Cerebellar cortex (tissue), 1 donor: Measurements from ENCODE around the gene BCAS1.

Experiments used
- DNase-seq: peaks from one replicate; pipeline ENCODE4 v3.0.0-alpha.2; 2015; ENCODE audit warnings: low spot score

Gene BCAS1

GRCh38 chr20:54076259-54076658 is 5.9 kb upstream of the BCAS1 start:
- DNase-seq: no peak

GRCh38 chr20:54075322-54075721 is 4.9 kb upstream of the BCAS1 start:
- no peak for DNase-seq

DNA sequence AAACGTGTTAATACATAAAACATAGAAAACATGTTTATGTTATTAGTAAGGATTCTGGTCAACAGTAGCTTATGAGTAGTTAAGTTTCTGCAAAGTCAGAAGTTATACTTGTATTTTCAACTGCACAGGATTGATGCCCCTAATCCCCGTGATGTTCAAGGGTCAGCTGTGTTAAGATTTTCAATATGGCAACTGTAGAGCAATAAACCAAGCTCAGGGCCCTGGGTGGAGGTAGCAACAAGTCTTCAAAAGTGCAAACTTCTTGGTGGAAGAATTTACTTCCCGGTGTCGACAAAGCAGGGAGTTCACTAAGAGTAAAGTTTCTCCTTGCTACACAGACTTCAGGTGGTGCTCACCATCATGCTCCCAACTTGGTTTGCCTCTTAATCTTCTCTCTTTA is 4.1 kb upstream of the BCAS1 start:
- no peak for DNase-seq

DNA sequence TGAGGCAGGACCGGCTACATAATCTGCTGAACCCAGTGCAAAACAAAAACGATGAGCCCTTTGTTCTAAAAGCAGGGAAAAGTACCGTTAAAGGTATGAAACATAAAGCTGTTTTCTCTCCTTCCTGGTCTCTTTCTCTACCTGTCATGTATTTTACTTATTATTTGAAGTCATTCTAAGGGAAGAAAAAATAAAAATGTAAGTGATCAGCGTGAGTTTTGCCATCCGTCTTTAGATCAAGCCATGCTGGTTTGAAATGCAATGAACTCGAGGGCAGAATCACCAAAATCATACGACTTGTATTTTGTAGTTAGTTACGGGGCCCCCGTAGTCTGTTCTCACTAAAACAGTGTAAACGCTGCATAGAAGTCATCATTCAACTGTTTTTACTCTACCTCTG is 2.9 kb upstream of the BCAS1 start:
- no peak for DNase-seq

- DNase-seq: no peak
These were observed 858 bp downstream of the BCAS1 start for GRCh38 chr20:54069501-54069971.

DNA sequence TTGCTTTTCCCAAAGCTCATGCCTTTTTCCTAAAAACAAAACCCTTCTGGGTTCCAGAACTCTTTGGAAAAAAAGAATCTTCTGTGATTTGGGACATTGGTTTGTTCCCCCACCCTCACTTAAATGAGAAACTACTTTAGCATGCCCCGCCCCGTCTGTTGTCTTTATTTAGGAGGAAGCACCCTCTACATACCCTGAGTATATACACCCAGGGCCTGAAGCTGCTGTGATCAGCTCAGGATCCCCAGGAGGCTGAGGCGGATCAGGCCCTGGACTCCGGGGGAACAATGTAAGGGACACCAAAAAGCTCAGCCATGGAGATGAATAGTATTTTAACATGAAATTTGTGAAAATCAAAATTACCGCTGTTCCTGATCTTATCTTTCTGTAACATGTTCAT is 1.4 kb downstream of the BCAS1 start:
- no peak for DNase-seq

GRCh38 chr20:54068495-54068894 is 1.9 kb downstream of the BCAS1 start:
- DNase-seq: no peak

- DNase-seq: no peak
These were observed 2.7 kb downstream of the BCAS1 start for GRCh38 chr20:54067606-54068174.

GRCh38 chr20:54065601-54066038 is 4.8 kb downstream of the BCAS1 start:
- DNase-seq: no peak

- DNase-seq: no peak
These were observed 5.5 kb downstream of the BCAS1 start for GRCh38 chr20:54064939-54065338.

DNA sequence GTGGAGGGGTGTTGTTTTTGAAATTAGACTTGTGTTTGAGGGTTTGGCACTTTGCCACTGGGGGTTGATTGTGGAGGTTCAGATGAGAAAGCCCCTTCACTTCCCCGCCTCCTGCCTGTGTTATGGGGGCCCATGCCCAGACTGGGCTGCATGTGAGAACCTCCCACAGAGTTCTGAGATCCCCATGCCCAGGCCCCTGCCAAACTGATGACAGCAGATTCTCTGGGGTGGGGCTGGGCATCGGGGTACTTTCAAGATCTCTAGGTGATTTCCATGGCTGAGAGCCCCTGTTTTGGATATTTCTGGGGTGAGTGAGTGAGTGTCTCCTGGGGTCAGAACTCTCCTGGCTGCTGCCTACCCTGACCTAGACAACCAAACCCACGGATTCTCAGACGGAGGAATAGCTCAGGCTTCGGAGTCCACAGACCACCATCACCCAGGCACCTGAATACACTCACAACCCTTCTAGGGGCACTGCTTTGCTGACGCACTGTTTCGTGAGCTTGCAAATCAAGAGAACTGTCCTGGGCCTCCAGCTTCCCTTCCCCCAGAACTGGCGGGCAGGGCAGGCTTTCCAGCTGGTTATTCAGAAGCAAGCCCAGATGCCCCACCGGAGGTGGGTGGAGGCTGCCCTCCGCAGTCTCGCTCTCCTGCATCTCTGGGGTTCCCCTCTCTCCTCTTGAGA is 6.3 kb downstream of the BCAS1 start:
- no peak for DNase-seq

DNA sequence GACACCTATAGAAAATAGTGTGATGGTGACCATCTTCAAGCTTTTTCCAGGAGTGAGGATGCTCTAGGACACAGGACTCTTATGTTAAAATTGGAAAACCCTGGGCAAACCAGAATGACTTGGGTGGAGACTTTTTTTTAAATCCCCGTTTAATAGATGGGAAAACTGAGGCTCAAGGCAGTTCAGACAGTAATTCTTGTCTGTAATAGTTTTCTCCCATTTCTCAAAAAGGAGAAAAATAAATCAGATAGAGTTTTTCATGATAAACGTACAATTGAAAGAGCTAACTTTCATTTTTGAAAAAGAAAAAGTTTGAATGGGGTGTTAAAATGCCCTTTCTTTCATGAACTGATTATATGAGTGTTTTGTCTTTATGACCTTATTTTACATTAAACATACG is 6.8 kb downstream of the BCAS1 start:
- no peak for DNase-seq

GRCh38 chr20:54062812-54063280 is 7.5 kb downstream of the BCAS1 start:
- peak; percentile 68 for DNase-seq

- DNase-seq: no peak
These were observed 9.1 kb downstream of the BCAS1 start for GRCh38 chr20:54061101-54061881.

DNA sequence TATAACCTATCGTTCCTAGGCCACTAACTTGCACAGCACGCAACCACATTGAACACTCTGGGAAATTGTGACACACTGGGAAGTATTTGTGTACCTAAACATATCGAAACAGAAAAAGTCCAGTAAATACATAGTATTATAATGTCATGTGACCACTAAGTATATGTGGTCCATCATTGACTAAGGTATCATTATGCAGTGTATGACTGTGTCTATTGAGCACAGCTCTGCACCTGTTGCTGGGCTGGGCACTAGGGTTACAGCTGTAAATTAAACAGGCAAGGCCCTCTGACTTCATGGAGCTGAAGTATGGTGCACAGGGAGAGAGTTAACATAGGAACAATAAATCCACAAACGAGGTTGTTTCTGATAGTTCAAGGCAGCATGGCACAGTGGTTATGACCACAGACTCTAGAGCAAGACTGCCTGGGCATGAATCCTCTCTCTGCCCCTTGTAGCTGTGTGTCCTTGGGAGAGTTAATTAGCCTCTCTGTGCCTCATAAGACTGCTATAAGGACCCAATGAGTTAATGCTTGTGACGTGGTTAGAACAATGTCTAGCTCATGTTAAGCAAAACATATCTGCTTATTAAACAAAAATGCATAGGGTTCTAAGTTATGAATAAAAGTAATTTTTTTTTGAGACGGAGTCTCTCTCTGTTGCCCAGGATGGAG is 10.6 kb downstream of the BCAS1 start:
- no peak for DNase-seq

GRCh38 chr20:54058420-54059139 is 11.8 kb downstream of the BCAS1 start:
- DNase-seq: no peak

- no peak for DNase-seq
These were observed 13.4 kb downstream of the BCAS1 start for GRCh38 chr20:54056762-54057639.

DNA sequence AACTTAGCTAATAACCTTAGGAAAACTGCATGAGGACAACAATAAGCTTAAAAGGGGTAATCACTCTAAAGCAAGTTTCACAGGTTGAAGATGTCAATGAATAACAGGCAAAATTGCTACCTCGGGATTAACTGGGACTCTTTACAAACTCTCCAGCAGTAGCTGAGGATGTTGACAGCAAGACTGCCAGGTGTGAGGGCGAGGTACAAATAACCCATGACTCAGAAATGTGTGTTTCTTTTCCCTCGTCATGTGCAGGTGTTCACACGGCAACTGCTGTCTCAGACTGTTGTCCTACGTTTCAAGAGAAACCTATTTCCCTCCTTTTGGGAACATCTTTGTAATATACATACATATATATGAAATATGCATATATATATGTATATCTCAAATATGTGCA is 15.9 kb downstream of the BCAS1 start:
- DNase-seq: no peak

DNA sequence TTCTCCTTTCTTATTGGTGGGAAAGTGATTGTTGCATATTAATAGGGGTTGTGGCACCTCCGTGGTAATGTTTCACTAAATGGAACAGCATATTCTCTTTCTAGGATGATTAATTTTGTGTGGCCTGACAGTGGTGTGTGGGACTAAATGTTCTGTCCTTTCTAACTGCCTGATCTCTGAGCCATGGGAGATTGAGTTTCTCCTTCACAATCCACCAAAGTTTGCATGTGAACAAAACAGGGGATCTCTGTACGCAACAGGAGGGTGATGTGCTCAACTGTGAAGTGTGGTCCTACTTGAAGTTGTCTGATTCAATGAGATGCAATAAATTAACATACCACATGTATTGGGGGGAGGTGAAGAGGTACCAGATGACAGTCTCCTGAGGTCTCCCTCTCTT is 19.3 kb downstream of the BCAS1 start:
- DNase-seq: no peak

DNA sequence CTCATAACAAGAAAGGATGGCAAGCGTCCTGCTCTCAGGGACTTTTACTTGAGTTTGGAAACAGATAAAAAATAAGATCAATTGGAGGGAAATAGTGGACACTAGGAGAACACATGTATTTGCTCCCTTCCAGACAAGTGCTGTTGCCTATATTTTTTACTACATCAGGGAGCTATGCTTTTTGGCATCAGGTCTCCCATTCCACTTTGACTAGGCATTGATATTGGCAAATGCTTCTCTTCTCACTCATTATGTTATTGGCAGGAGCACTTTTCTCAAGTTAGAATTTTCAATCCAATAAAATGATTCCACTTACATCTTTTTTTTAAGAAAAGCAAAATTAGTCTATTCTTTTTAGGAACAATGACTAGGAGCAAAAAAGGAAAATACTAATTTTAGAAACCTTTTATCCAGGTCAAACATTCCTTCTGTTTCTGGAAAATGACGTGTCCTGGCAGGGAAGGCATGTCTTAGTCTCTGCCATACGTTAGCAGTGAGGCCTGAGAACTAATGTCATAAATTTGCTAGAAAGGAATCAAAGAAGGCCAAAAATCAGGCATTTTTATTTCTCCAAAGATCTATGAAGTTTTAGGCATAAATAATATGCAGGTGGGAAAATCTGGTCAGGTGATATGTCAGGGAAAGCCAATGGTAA is 21.4 kb downstream of the BCAS1 start:
- DNase-seq: no peak
